ENCODE measurements around the gene AGTRAP. TPM values are rescaled to one million over a fixed set of nuclear protein-coding genes. Genes with fewer than 3 reads are reported as not detected.

The AGTRAP gene
- total and polyA plus RNA-seq, 9 of the 15 experiments (the other 6 are each of a cell fraction or from before 2014, with no cell fraction given): 26.8 to 105 (median 57.5) TPM

- FAIRE-seq (no peak), ATAC-seq (no peak), DNase-seq (ENCODE audit: extremely low read depth in 1 of 4, low spot score in 3 of 4) (no peak)
- Histone ChIP-seq H3K9ac (ENCODE audit: insufficient read depth in 1 of 2, low read depth in 2 of 2, low read length in 2 of 2) (peak overlapping the region in 1 of 2 experiments; percentile 80; a peak in 2 of 4 replicates), H3K9me1 (ENCODE audit: control insufficient read depth, insufficient read depth, low read length) (no peaks in the 10 kb centered on the region), H3K9me3 (replicated peaks; ENCODE audit: control insufficient read depth, insufficient read depth, low read depth, low read length) (no peaks in the 10 kb centered on the region), H3K36me3 (ENCODE audit: control insufficient read depth, insufficient read depth, low read length) (no peaks in the 10 kb centered on the region), H3K27me3 (ENCODE audit: control insufficient read depth in 2 of 2, insufficient read depth in 2 of 2, low read length in 2 of 2) (peaks cover 2 to 16% of the 10 kb centered on the region in 2 experiments; a peak in 3 of 5 replicates), H3K4me2 (ENCODE audit: insufficient read depth, low read length) (no peak overlapping the region), H4K20me1 (replicated peaks; ENCODE audit: control insufficient read depth, insufficient read depth, low read length) (no peaks in the 10 kb centered on the region), H3K27ac (ENCODE audit: extremely low read depth, low read depth, low read length) (no peak overlapping the region), H3K4me1 (replicated peaks in 1 of 2; ENCODE audit: control insufficient read depth in 2 of 2, insufficient read depth in 2 of 2, low read length in 2 of 2) (peaks cover 29 to 58% of the 10 kb centered on the region in 2 experiments), H2AFZ (ENCODE audit: low read depth, low read length) (peak overlapping the region; percentile 29), H3K4me3 (no peak overlapping the region), H3K79me2 (ENCODE audit: control insufficient read depth, insufficient read depth, low read length) (no peaks in the 10 kb centered on the region)
- BruUV-seq (replicated peaks): no TSS peak
- in situ Hi-C loops (cut with MboI): no loop called here
- POLR2A ChIA-PET: interaction anchor here (0.6 to 1.6 kb wide), 3 partner anchors 9 to 21 kb away, joined by 3 to 6 read pairs (median 3); no protein-coding TSS in a partner anchor
- 22% methylated on average over 8 of the region's 8 CpGs for WGBS (ENCODE audit: insufficient coverage, low coverage, missing lambda C conversion rate)
- CTCF ChIA-PET (ENCODE audit: low intra/inter-chr PET ratio): no interaction called here
- intact Hi-C loops (cut with micrococcal nuclease): no loop called here
- TF ChIP-seq USF1 (CRISPR knock-in tag; IDR thresholded peaks at IDR 0.05) (0 out of 2 replicates have a peak, but pooled peaks have one; percentile 15), HNRNPLL (IDR thresholded peaks at IDR 0.05; ENCODE audit: low read depth, low read length, poor library complexity, severe bottlenecking) (no peak), MEF2D (tag; conservative IDR thresholded peaks at IDR 0.05; ENCODE audit: low read depth) (no peak), FOXA3 (CRISPR knock-in tag; conservative IDR thresholded peaks at IDR 0.05 in 1 of 2, IDR thresholded peaks at IDR 0.05 in 1 of 2) (peak in 1 of 2 experiments; percentile 49; a peak in 1 of 4 replicates), PURB (CRISPR knock-in tag; IDR thresholded peaks at IDR 0.05; ENCODE audit: low read depth) (no peak), RBM25 (IDR thresholded peaks at IDR 0.05; ENCODE audit: low read depth, low read length, severe bottlenecking) (peak; percentile 61), HIVEP1 (CRISPR knock-in tag; IDR thresholded peaks at IDR 0.05) (no peak), TARDBP (IDR thresholded peaks at IDR 0.05) (no peak), ZNF561 (CRISPR knock-in tag; conservative IDR thresholded peaks at IDR 0.05) (no peak), ZFP91 (CRISPR knock-in tag; IDR thresholded peaks at IDR 0.05) (no peak), ZNF589 (CRISPR knock-in tag; IDR thresholded peaks at IDR 0.05; ENCODE audit: low read depth) (no peak), BHLHE40 (IDR thresholded peaks at IDR 0.05; ENCODE audit: low read length) (no peak), RBBP5 (IDR thresholded peaks at IDR 0.05; ENCODE audit: borderline replicate concordance, insufficient read depth, low read length, poor library complexity, severe bottlenecking) (no peak), SPI1 (IDR thresholded peaks at IDR 0.05; ENCODE audit: borderline replicate concordance, low read depth, low read length) (0 out of 2 replicates have a peak, but pooled peaks have one; percentile 24), SLC30A9 (CRISPR knock-in tag; IDR thresholded peaks at IDR 0.05) (no peak), U2AF1 (optimal IDR thresholded peaks at IDR 0.05; ENCODE audit: low read depth, low read length) (no peak), GATAD2A (IDR thresholded peaks at IDR 0.05) (no peak), MAFK (IDR thresholded peaks at IDR 0.05; ENCODE audit: low read length) (no peak), ZC3H8 (IDR thresholded peaks at IDR 0.05) (no peak), TAF7 (tag; IDR thresholded peaks at IDR 0.05) (no peak), DNMT1 (IDR thresholded peaks at IDR 0.05) (no peak)
These were observed 32.4 kb upstream of the AGTRAP start for GRCh38 chr1:11703357-11704193.
